SK-N-SH treated with all-trans-retinoic acid at 6 μM for 48 hours (cell line): ENCODE measurements around the gene AURKB.

Source experiments
- ATAC-seq: fragments of 200-7000 bp; cut with Tn5 transposase; 3 replicates; pipeline ENCODE4 v1.9.1; 2020; ENCODE audit warnings: mild to moderate bottlenecking, moderate library complexity
- ARNTL ChIP-seq: fragments of 450-650 bp; formaldehyde crosslinking; IDR thresholded peaks from 2 replicates; pipeline ENCODE4 v1.5.0; 2020; ENCODE audit warnings: low read depth, mild to moderate bottlenecking, moderate library complexity, borderline replicate concordance
- BACH2 ChIP-seq: fragments of 250-450 bp; sonication (Bioruptor Pico); IDR thresholded peaks from 2 replicates; pipeline ENCODE4 v1.9.0; 2021; ENCODE audit warnings: mild to moderate bottlenecking, borderline replicate concordance
- CREB5 ChIP-seq: fragments of 250-450 bp; sonication (Bioruptor Pico); IDR thresholded peaks from 2 replicates; pipeline ENCODE4 v1.5.1; 2020; ENCODE audit warnings: low read depth, mild to moderate bottlenecking, moderate library complexity
- CSDC2 ChIP-seq: fragments of 250-450 bp; sonication (Bioruptor Pico); IDR thresholded peaks from 2 replicates; pipeline ENCODE4 v1.5.0; 2020; ENCODE audit warnings: mild to moderate bottlenecking, moderate library complexity
- ESRRG ChIP-seq: fragments of 250-450 bp; sonication (Bioruptor Pico); IDR thresholded peaks from 2 replicates; pipeline ENCODE4 v1.6.1; 2021; ENCODE audit warnings: mild to moderate bottlenecking
- GLIS3 ChIP-seq: fragments of 250-450 bp; sonication (Bioruptor Pico); IDR thresholded peaks from 2 replicates; pipeline ENCODE4 v1.5.0; 2020; ENCODE audit warnings: mild to moderate bottlenecking, moderate library complexity
- ISL1 ChIP-seq: fragments of 250-450 bp; sonication (Bioruptor Pico); IDR thresholded peaks from 2 replicates; pipeline ENCODE4 v2.1.2; 2022; ENCODE audit warnings: mild to moderate bottlenecking, moderate library complexity
- OSR1 ChIP-seq: fragments of 250-450 bp; sonication (Bioruptor Pico); IDR thresholded peaks from 2 replicates; pipeline ENCODE4 v1.8.0; 2022; ENCODE audit warnings: moderate library complexity, mild to moderate bottlenecking, inconsistent platforms
- PATZ1 ChIP-seq: fragments of 250-450 bp; sonication (Bioruptor Pico); IDR thresholded peaks from 2 replicates; pipeline ENCODE4 v1.8.0; 2020; ENCODE audit warnings: mild to moderate bottlenecking, moderate library complexity, borderline replicate concordance
- PPARA ChIP-seq: fragments of 250-450 bp; sonication (Bioruptor Pico); IDR thresholded peaks from 2 replicates; pipeline ENCODE4 v1.5.0; 2020; ENCODE audit warnings: mild to moderate bottlenecking, borderline replicate concordance
- RARB ChIP-seq: fragments of 250-450 bp; sonication (Bioruptor Pico); IDR thresholded peaks from 2 replicates; pipeline ENCODE4 v1.8.0; 2021; ENCODE audit warnings: mild to moderate bottlenecking, moderate library complexity
- SNAI2 ChIP-seq: fragments of 250-450 bp; sonication (Bioruptor Pico); IDR thresholded peaks from 2 replicates; pipeline ENCODE4 v1.5.0; 2020; ENCODE audit warnings: mild to moderate bottlenecking, moderate library complexity
- TCF4 ChIP-seq: fragments of 250-450 bp; sonication (Bioruptor Pico); IDR thresholded peaks from 2 replicates; pipeline ENCODE4 v1.8.0; 2021; ENCODE audit warnings: mild to moderate bottlenecking, moderate library complexity, borderline replicate concordance
- TOX ChIP-seq: fragments of 250-450 bp; sonication (Bioruptor Pico); IDR thresholded peaks from 2 replicates; pipeline ENCODE4 v1.8.0; 2021; ENCODE audit warnings: mild to moderate bottlenecking, moderate library complexity, borderline replicate concordance
- ZC3H10 ChIP-seq: fragments of 250-450 bp; sonication (Bioruptor Pico); IDR thresholded peaks from 2 replicates; pipeline ENCODE4 v1.5.1; 2021; ENCODE audit warnings: mild to moderate bottlenecking, moderate library complexity
- ZFP3 ChIP-seq: fragments of 250-450 bp; sonication (Bioruptor Pico); IDR thresholded peaks from 2 replicates; pipeline ENCODE4 v1.5.0; 2020; ENCODE audit warnings: mild to moderate bottlenecking, moderate library complexity
- ZFP30 ChIP-seq: fragments of 450-650 bp; formaldehyde crosslinking; IDR thresholded peaks from 2 replicates; pipeline ENCODE4 v1.5.0; 2022; ENCODE audit warnings: mild to moderate bottlenecking, moderate library complexity
- ZNF565 ChIP-seq: fragments of 450-650 bp; formaldehyde crosslinking; conservative IDR thresholded peaks from 2 replicates; pipeline ENCODE4 v1.5.0; 2020; ENCODE audit warnings: low read depth, mild to moderate bottlenecking, moderate library complexity
- ZNF70 ChIP-seq: fragments of 450-650 bp; formaldehyde crosslinking; IDR thresholded peaks from 2 replicates; pipeline ENCODE4 v1.5.0; 2020; ENCODE audit warnings: mild to moderate bottlenecking, moderate library complexity
- ZNF8 ChIP-seq: fragments of 450-650 bp; formaldehyde crosslinking; IDR thresholded peaks from 2 replicates; pipeline ENCODE4 v1.5.0; 2020; ENCODE audit warnings: mild to moderate bottlenecking, moderate library complexity
- TF ChIP-seq, protein P1 (sequence below): fragments of 250-450 bp; sonication (Bioruptor Pico); IDR thresholded peaks from 2 replicates; pipeline ENCODE4 v1.8.0; 2021; ENCODE audit warnings: low read depth, mild to moderate bottlenecking, moderate library complexity, borderline replicate concordance
- TF ChIP-seq, protein P2 (sequence below): fragments of 250-450 bp; sonication (Bioruptor Pico); IDR thresholded peaks from 2 replicates; pipeline ENCODE4 v1.5.0; 2020; ENCODE audit warnings: mild to moderate bottlenecking, moderate library complexity

Gene AURKB

GRCh38 chr17:8164815-8165131 is 45.6 kb downstream of the AURKB start:
- no peak for ATAC-seq
- no peak for TF ChIP-seq CREB5 (CRISPR knock-in tag)
- TF ChIP-seq TOX (CRISPR knock-in tag) = no peak
- TF ChIP-seq ZNF70 = no peak
- TF ChIP-seq RARB (CRISPR knock-in tag) = no peak

DNA sequence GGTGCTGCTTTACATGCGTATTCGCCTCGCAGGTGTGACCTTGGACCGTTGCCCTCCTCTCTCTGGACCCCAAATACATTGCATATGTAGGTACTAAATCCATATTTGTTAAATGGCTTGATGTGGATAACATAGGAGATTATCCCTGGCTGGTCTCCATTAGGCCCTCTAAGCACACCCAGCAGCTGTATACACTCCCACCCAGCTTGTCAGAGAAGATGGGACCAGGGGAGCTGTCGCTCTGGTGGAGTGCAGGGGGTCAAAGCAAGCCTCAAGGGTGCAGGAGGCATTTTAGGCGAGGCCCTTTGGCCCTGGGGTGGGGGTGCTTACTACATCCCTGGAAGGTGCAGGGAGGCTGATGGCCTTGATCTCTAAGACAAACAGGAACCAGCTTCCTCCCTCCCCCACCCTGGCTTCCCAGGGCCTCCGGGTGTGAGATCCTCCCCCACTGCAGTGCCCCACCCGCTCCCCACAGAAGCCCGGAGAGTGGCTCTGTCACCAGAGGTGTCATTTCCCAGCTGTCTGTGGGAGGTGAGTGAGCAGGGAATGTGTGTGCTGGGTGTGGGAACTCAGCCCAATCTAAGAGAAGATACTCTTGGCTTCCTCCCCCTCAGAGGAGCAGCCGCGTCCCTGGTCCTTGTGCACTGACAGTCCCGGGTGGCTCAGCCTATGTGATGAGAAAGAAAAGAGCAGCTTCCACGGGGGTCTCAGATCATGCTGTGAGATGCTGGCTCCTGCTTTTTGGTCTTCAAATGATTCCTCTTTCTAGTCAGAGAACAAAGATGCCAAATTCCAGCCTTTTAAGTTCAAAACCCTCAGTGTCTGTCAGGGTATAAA is 46.2 kb downstream of the AURKB start:
- ATAC-seq = peak; percentile 14
- no peak for TF ChIP-seq CREB5 (CRISPR knock-in tag)
- TF ChIP-seq ZFP30 (CRISPR knock-in tag) = no peak
- no peak for TF ChIP-seq PATZ1 (CRISPR knock-in tag)
- no peak for TF ChIP-seq ISL1 (CRISPR knock-in tag)
- no peak for TF ChIP-seq ZC3H10 (CRISPR knock-in tag)
- TF ChIP-seq, protein P1, sequence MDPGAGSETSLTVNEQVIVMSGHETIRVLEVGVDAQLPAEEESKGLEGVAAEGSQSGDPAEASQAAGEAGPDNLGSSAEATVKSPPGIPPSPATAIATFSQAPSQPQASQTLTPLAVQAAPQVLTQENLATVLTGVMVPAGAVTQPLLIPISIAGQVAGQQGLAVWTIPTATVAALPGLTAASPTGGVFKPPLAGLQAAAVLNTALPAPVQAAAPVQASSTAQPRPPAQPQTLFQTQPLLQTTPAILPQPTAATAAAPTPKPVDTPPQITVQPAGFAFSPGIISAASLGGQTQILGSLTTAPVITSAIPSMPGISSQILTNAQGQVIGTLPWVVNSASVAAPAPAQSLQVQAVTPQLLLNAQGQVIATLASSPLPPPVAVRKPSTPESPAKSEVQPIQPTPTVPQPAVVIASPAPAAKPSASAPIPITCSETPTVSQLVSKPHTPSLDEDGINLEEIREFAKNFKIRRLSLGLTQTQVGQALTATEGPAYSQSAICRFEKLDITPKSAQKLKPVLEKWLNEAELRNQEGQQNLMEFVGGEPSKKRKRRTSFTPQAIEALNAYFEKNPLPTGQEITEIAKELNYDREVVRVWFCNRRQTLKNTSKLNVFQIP = no peak
- no peak for TF ChIP-seq ZFP3 (CRISPR knock-in tag)
- no peak for TF ChIP-seq GLIS3 (CRISPR knock-in tag)
- no peak for TF ChIP-seq BACH2
- TF ChIP-seq ESRRG = no peak
- TF ChIP-seq RARB (CRISPR knock-in tag) = no peak
- no peak for TF ChIP-seq ZNF70
- TF ChIP-seq, protein P2, sequence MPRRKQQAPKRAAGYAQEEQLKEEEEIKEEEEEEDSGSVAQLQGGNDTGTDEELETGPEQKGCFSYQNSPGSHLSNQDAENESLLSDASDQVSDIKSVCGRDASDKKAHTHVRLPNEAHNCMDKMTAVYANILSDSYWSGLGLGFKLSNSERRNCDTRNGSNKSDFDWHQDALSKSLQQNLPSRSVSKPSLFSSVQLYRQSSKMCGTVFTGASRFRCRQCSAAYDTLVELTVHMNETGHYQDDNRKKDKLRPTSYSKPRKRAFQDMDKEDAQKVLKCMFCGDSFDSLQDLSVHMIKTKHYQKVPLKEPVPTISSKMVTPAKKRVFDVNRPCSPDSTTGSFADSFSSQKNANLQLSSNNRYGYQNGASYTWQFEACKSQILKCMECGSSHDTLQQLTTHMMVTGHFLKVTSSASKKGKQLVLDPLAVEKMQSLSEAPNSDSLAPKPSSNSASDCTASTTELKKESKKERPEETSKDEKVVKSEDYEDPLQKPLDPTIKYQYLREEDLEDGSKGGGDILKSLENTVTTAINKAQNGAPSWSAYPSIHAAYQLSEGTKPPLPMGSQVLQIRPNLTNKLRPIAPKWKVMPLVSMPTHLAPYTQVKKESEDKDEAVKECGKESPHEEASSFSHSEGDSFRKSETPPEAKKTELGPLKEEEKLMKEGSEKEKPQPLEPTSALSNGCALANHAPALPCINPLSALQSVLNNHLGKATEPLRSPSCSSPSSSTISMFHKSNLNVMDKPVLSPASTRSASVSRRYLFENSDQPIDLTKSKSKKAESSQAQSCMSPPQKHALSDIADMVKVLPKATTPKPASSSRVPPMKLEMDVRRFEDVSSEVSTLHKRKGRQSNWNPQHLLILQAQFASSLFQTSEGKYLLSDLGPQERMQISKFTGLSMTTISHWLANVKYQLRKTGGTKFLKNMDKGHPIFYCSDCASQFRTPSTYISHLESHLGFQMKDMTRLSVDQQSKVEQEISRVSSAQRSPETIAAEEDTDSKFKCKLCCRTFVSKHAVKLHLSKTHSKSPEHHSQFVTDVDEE (CRISPR knock-in tag) = no peak
- TF ChIP-seq TOX (CRISPR knock-in tag) = no peak
- TF ChIP-seq ARNTL = no peak
- TF ChIP-seq TCF4 (CRISPR knock-in tag) = no peak
- TF ChIP-seq ZNF565 = no peak
- TF ChIP-seq OSR1 = no peak

DNA sequence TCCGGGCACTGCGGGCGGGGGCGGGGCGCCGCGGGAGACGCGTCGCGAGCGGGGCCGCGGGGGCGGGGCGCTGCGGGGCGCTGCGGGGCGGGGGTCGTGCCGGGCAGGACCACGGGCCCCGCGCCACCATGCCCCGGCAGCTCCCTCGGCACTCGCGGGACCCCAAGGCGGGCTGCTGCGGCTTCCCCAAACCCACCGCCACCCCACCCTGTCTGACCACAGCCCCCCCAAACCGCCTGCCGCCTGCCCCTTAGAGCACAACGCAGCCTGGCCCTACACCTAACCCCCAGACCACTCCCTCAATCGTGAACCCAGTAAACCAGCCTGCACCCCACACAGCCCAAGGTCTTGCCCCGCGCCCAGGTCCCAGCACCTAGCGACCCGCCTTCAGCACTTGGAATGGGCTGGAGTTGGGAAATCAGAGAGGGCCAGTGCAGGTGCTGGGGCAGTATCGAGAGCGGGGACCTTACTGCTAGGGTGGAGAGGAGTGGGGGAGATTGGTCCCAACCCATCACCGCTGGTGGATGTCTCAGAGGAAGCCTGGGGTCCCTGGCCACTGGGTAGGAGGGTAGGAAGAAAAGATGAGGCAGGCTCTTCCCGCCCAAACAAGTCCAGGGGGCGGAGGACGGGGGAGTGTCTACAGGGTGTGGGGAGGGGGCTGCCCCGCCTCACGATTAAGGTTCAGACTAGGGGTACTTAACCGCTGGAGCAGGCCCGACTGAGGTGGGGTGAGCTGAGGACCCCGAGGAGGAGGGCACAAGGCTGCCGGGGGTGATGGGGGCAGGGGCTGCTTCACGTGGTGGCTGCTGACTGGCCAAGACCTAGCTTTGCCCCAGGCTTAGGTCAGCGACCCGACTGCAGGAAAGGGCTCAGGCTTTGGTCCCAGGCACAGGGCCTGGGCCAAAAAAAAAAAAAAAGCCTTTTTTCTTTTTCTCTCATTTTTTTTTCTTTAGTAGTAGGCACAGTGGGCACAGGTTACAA is 47.1 kb downstream of the AURKB start:
- peak; percentile 16 for ATAC-seq
- TF ChIP-seq SNAI2 (no peak), CSDC2 (CRISPR knock-in tag) (no peak), ISL1 (CRISPR knock-in tag) (no peak), PATZ1 (CRISPR knock-in tag) (no peak), GLIS3 (CRISPR knock-in tag) (no peak), RARB (CRISPR knock-in tag) (no peak), PPARA (CRISPR knock-in tag) (no peak), TCF4 (CRISPR knock-in tag) (no peak), ZNF8 (CRISPR knock-in tag) (no peak), ESRRG (no peak), BACH2 (no peak)
- TF ChIP-seq, protein P1 = no peak
